GM04503 (cell line): ENCODE results near the gene MBOAT2.
"Not testable (repeated sequence)": the region's sequence is repeated elsewhere in the genome, so short reads cannot be mapped to it uniquely, and the experiment has no call there.

ENCODE experiments used
- DNase-seq: peaks from one replicate; pipeline ENCODE4 v3.0.0-alpha.2; 2012; ENCODE audit warnings: low read depth

Gene MBOAT2

DNA sequence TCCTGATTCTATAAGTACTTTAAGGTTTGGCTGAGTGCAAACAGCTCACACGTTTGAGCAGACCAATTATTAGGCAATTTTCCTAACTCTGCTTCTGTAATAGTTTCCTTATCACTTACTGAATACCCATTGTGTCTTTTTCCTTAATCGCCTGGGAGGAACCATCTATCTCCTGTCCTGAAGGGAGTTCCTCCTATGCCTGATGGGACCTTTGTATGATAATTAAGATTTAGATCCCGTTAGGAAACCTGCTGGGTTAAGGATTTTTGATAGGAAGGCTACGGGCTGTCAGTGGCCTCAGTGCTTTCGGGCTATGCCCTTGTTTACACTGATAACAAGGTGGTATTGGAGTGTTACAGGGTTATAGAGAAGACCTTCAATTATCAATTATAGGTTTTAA lies 106.8 kb downstream of the MBOAT2 start:
- not testable (repeated sequence) for DNase-seq

DNA sequence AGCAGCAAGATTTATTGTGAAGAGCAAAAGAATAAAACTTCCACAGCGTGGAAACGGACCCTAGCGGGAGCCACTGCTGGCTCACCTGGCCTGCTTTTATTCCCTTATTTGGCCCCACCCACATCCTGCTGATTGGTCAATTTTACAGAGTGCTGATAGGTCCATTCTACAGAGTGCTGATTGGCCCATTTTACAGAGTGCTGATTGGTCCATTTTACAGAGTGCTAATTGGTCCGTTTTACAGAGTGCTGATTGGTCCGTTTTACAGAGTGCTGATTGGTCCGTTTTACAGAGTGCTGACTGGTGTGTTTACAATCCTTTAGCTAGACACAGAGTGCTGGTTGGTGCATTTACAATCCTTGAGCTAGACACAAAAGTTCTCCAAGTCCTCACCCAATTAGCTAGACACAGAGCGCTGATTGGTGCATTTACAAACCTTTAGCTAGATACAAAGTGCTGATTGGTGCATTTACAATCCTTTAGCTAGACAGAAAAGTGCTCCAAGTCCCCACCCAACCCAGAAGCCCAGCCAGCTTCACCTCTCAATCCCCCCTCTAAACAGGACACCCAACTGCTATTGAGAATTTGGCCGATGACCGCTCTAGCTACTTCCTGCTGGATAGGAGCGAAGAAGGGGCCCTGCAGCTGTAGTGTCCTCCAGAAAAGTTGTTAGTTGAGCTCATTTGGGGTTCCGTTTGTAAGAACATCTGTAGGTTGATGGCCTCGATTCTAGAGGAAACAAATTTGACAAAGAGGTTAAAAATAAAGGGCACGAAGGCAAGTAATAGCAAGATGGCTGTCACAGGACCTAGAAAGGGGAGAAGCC lies 108.2 kb downstream of the MBOAT2 start:
- not testable (repeated sequence) for DNase-seq

DNA sequence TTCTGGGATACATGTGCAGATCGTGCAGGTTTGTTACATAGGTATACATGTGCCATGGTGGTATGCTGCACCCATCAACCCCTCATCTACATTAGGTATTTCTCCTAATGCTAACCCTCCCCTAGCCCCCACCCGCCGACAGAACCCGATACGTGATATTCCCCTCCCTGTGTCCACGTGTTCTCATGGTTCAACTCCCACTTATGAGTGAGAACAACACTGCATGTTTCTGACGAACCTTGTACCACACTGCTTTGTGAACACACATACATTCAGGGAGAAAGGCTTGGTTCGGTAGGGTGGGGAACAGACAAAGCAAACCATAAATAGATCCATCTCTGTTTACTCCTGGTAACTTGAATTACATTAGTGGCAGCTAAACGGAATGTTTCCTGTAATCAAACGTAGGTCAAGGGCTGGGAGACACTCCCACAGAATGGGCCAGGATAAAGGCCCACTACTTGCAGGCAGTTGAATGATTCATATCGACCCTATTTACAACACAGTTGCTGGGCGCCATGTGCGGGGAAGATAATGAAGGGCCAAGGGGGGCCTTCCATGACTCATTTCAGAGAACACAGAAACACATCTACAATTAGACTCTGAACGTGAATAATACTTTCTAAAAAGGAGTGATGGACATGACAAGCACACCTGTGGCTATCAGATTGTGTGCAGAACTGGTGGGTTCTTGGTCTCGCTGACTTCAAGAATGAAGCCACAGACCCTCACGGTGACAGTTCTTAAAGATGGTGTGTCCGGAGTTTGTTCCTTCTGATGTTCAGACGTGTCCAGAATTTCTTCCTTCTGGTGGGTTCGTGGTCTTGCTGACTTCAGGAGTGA lies 109.3 kb downstream of the MBOAT2 start:
- no peak for DNase-seq

DNA sequence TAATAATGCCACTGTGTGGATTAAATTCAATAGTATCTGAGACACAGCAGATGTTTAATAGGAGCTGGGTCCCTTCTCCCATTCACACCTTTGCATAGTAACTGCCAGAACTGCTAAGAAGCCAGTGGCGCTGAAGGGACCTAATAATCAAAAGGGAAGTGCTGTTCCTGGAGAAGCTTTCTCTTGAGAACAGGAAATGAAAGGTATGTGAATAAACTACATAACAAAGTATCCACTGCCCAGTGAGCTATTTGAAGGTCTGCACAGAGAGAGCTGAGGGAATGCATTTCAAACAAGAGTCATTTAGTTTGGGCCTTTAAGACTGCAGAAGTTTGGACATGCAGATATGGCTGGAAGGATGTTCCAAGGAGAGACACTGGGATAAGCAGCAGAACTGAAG lies 110.0 kb downstream of the MBOAT2 start:
- DNase-seq, result no peak

DNA sequence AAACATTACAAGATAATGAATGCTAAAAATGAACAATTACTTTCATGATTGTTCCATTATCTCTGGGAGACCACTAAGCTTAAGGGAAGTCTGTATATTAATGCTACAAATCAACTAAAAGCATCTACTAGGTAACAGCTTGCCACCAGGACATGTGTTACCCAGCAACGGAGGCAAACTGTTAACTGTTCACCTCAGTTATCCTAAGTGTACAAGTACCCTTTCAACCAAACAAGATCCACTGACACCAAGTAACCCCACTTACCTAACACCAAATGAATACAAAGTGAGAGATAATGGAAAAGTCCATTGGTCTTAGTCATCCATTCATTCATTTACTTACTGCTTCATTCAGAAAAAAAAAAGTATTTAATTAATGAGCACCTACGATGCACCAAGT lies 111.4 kb downstream of the MBOAT2 start:
- no peak for DNase-seq

GRCh38 chr2:8889978-8890377 lies 113.5 kb downstream of the MBOAT2 start:
- no peak for DNase-seq

DNA sequence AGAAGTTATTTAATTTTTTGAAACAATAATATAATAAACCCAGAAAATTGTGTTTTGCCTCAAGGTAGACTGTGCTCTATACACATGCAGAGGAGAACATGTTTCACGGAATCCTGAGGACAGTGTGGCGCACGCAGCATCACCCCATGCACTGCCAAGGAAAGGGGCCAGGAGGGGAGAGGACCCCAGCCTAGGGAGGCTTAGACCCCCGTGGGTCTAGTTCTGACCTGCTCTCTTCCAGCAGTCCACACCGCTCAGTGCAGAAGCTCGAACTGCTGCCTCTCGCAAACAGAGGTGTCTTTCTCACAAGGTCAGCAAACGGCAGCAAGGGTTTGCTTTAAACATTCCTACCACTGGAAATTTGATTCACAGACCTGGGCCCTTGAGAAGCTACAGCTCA lies 114.5 kb downstream of the MBOAT2 start:
- no peak for DNase-seq

DNA sequence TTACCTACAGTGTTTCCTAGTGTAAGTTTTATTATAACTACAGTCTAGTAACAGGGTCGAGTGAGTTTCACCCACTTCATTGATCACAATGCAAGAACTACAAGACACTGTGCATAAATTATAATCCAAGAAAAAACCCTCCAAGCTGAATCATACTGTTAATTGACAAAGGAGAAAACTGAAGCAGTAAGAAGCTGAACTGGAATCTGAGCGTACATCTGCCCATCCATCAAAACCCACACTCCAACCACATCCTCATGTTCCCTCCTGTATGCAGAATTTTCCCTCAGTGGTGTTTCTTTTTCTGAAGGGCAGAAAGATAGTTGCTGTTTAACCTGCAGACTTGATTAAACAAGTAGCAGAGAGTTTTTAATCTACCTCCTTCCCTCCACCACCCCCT lies 116.6 kb downstream of the MBOAT2 start:
- no peak for DNase-seq

DNA sequence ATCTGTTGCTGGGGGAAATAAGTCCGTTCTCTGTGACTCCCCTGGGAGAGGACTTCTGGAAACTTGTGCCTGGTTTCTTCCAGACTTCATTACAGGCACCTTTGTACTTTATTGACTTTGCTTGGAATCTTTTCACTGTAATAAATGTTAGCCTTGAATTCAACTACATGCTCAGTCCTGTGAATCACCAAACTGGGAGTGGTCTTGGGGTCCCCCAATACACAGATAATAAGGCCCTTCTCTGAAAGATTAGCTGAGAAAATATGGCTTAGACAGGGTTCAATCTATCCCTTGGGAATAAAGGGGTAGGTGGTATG lies 117.3 kb downstream of the MBOAT2 start:
- DNase-seq, result no peak

DNA sequence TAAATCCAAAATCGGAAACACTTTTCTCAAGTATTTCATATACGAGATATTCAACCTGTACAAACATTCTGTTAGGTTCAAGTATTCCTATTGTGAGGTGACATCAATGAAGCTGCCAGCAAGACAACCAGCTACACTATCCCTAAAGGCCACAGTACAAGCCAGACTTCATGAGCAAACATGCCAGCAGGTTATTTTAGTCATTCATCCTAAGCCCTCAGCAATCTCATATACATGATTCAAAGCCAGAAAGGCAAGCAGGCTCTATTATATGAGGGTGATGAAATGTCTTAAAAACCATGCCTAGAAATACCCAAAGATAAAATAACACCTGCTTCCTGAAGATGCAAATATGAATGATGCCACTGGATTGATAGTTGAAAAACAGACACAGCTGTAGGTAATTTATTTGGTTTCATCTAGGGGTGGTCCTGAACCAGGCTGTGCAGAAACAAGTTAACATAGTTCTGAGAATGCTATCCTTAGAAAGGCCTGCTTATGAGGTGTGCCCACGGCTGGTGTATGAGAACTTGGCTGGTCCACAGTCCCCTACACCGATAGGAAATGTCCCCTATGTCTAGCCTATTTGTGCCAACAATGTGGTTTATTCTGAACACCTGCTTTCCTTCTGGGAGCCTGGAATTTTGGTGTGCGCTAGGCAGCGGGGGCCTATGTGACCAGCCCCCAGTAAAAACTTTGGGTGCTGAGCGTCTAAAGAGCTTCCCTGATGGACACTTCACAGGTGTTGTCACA lies 117.9 kb downstream of the MBOAT2 start:
- no peak for DNase-seq

DNA sequence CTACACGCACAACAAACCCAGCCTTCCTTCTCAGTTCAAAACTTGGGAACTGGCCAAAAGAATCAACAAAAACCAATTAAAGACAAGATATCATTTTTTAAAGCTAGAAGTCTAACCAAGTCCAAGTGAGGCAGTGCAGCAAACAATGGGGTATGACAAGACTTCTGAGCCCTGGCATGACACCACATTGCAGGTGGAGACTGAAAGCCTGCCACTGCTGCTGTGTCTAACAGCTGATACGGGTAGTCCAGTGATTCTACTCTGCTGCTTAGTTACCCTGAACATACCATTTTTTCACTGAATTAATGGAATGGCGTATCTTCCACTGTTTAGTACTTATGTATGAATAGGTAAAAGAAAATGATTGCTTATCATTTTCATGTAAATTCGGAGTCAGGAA lies 118.7 kb downstream of the MBOAT2 start:
- DNase-seq, result no peak

DNA sequence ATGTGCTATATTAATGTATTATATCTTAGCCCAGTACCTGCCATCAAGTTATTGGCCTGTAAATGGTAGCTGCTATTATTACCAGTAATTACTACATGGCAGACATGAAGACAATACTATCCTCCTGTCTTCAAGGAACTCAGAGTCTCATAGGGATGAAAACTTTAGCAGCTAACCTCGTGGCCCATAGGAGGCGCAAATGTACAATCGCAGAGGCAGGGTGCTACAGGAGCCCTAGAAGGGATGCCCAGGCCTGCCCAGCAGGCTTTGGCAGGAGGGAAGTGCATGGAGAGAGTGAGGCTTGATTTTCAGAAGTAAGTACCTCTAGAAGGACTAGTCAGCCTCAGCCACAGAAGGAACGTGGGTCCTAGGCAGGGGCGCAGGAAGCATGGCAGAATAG lies 121.4 kb downstream of the MBOAT2 start:
- DNase-seq, result no peak

DNA sequence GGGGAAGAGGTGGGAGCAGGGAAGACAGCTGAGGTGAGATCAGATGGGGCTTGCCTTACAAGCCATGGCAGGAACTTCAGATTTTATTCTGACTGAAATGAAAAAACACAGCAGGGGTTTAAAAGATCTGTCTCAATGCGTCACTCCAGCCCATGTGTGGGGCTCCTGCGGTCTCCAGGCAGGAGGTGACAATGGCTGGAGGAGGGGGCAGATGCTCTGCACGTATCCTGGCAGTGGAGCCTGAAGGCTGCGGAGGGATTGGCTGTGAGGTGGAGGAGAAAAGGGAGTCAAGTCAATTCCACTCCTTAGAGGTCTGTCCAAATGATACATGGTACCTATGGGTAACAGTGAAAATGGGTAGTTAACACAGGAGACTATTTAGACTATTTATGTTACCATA lies 125.6 kb downstream of the MBOAT2 start:
- no peak for DNase-seq

DNA sequence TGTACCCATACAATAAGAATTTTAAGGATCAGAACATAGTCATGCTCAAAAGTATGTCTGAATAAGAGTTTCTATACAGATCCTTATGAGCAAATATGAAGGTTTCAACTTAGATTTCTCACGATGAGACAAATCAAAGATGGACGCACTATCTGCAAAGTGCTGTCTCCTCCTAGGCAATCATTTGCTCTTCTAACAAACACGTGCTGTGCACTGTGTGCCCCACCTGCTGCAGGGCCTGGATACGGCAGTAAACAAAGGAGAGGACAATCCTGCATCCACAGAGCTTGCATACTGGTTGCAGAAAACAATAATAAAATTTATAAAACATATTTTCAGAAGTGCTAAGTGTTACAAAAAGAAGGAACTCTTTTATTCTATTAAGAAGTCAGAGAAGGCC lies 126.2 kb downstream of the MBOAT2 start:
- DNase-seq, result no peak

DNA sequence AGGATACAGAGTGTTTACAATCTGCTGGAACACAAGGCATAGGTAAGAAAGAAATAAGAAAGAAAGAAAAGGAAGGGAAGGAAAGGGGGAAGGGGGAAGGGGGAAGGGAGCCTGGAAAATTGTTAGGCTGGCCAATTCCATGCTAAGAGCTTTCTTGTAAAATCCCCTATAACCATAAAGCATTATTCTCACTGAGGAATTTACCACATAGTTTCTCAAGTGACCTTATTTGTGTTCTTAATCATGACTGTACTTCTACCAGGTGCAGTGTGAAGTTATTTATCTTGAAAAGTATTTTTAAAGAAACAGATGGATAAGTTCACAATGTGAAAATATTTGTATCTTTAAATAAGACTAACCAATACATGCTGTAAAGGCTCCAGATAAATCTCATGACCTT lies 126.9 kb downstream of the MBOAT2 start:
- DNase-seq, result no peak

GRCh38 chr2:8872821-8873432 lies 130.6 kb downstream of the MBOAT2 start:
- DNase-seq, result no peak

DNA sequence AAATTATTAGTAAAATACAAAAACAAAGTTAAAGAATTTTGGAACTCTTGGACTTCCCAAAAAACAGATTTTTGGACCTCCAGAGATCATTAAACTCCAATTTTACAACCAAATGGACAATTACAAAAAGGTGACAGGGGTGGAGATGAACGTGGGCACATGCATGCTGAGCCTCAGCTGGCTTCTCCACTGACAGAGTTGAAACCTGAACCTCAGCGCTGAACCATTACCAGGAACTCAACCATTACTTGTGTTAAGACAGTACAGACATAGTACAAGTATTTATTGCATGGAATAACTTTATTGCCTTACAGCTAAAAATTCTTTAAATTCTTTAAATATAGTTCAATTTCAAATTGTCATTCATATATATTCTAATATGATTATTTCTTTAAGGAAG lies 133.0 kb downstream of the MBOAT2 start:
- DNase-seq, result no peak

DNA sequence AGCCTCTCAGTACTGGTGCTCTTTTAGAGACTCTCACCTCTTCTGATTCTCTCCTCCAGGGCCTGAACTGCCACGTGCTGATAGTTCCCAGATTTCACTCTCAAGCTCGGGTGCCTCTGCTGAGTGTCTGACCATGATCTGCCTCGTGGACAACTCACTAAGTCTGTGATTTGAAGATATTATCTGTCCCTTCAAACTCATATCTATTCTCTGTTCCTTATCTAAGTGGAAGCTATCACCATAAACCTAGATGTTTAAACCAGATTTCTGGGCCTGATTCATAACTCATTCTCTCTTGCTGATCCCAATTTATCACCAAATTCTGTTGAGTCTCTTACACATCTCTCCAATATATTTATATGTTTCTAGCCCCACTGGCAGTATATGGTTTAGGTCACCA lies 136.1 kb downstream of the MBOAT2 start:
- no peak for DNase-seq

DNA sequence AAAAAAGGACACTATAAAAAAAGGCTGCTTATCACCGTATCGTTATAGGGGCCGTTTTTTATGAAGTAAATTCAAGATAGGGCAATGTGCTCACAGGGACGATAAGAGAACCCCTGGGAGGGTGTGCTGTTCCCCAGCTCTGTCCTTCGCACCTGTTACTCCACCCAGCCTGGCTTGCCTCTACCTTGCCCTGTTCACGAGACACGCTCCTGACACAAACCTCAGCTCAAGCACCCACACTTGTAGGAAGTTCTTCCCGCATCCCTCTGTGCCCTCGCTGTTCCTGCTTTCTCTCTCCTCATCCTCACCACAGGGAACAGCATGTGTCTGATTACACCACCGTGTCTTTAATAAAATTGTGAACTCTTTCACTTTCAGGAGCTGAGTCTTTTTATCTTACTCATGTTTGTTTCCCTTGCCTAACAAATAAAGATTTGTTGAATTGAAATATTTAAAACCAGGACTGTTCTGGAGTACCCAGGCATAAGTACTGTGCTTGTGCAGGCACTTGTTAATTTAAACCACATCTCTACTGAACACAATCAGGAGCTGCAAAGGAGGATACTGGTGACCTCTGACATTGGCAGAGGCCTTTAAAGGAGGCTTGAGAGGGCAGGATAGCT lies 140.0 kb downstream of the MBOAT2 start:
- no peak for DNase-seq

DNA sequence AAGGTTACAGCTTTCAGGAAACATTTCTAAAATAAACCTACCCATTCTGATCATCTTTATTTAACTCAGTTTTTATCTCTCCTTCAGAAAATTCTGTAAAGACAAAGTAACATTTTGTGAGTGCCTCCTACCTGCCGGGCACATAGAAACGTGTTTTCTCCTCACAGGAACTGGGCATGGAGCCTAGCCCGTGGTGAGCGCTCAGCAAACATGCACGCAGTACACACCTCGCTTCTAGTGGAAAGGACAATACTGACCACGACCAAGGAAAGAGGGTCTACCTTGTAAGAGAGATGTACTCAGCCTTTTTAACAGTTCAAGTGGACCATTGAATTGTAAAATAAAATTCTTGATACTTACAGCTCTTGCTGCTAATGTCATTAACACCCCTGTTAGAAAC lies 141.3 kb downstream of the MBOAT2 start:
- DNase-seq, result no peak

DNA sequence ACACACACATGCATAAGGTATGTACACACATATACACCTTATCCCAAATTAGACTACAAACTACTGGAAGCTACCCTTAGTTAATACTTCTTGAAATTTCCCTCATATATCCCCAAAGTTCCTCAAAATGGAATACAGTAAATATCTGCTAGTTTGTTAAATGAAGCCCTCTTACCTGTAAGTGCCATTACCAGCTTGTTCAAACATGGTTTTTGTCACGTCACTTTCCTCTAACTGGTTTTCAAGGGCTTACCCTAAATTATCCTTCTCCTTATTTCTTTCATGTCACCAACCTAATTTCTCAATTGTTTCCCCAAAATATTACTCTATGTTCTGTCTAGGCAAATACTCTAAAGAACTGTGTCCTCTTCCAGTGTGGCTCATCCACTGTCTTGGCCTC lies 141.7 kb downstream of the MBOAT2 start:
- no peak for DNase-seq

- no peak for DNase-seq
Observed at GRCh38 chr2:8860239-8860638, 143.2 kb downstream of the MBOAT2 start.
